ENCODE data around the gene SYMPK. TPM values are rescaled to one million over a fixed set of nuclear protein-coding genes. Genes with fewer than 3 reads are reported as not detected.

The SYMPK gene
- total RNA-seq, 2 experiments from 2014 or later = 96.9 to 97.4 TPM

- H3K4me1 Mint-ChIP-seq (ENCODE audit: low read depth) = peaks cover 24% of the 10 kb centered on the region
- peaks cover 9% of the 10 kb centered on the region for H3K27me3 Mint-ChIP-seq (ENCODE audit: low read depth)
- H3K4me3 Mint-ChIP-seq = peak overlapping the region; percentile 93
- peak; percentile 40 for DNase-seq
- H3K36me3 Mint-ChIP-seq (ENCODE audit: low read depth) = peaks cover 44% of the 10 kb centered on the region
- CTCF ChIA-PET = interaction anchor here (0.6 to 2.7 kb wide), 3 partner anchors 12 to 26 kb away, joined by 3 to 9 read pairs (median 5); partner anchors contain the start of gene SIX5
- intact Hi-C loops (cut with micrococcal nuclease) = loop anchor here (5.0 to 10.0 kb wide), 3 partner anchors 99 to 286 kb away; partner anchors contain the start of genes OPA3, QPCTL, SNRPD2 and VASP
- H3K9me3 Mint-ChIP-seq = no peaks in the 10 kb centered on the region
- no peak overlapping the region for H3K27ac Mint-ChIP-seq
Observed at GRCh38 chr19:45790942-45791341, 72.0 kb downstream of the SYMPK start.

GRCh38 chr19:45789035-45789786, 73.7 kb downstream of the SYMPK start:
- H3K36me3 Mint-ChIP-seq (ENCODE audit: low read depth) = peaks cover 44% of the 10 kb centered on the region
- no peak overlapping the region for H3K27ac Mint-ChIP-seq
- intact Hi-C loops (cut with micrococcal nuclease) = no loop called here
- peaks cover 24% of the 10 kb centered on the region for H3K4me1 Mint-ChIP-seq (ENCODE audit: low read depth)
- no peak for DNase-seq
- CTCF ChIA-PET = interaction anchor here (1.3 kb wide), 1 partner anchor 10 kb away, joined by 4 read pairs; no protein-coding TSS in a partner anchor
- no peaks in the 10 kb centered on the region for H3K27me3 Mint-ChIP-seq (ENCODE audit: low read depth)
- no peaks in the 10 kb centered on the region for H3K9me3 Mint-ChIP-seq
- H3K4me3 Mint-ChIP-seq = no peak overlapping the region

- CTCF ChIA-PET = no interaction called here
- intact Hi-C loops (cut with micrococcal nuclease) = no loop called here
- Mint-ChIP-seq H3K27ac (no peak overlapping the region), H3K27me3 (ENCODE audit: low read depth) (no peaks in the 10 kb centered on the region), H3K4me3 (no peak overlapping the region), H3K9me3 (no peaks in the 10 kb centered on the region), H3K36me3 (ENCODE audit: low read depth) (peaks cover 41% of the 10 kb centered on the region), H3K4me1 (ENCODE audit: low read depth) (peaks cover 9% of the 10 kb centered on the region)
- DNase-seq = no peak
Observed at GRCh38 chr19:45786533-45786894, 76.4 kb downstream of the SYMPK start.

DNA sequence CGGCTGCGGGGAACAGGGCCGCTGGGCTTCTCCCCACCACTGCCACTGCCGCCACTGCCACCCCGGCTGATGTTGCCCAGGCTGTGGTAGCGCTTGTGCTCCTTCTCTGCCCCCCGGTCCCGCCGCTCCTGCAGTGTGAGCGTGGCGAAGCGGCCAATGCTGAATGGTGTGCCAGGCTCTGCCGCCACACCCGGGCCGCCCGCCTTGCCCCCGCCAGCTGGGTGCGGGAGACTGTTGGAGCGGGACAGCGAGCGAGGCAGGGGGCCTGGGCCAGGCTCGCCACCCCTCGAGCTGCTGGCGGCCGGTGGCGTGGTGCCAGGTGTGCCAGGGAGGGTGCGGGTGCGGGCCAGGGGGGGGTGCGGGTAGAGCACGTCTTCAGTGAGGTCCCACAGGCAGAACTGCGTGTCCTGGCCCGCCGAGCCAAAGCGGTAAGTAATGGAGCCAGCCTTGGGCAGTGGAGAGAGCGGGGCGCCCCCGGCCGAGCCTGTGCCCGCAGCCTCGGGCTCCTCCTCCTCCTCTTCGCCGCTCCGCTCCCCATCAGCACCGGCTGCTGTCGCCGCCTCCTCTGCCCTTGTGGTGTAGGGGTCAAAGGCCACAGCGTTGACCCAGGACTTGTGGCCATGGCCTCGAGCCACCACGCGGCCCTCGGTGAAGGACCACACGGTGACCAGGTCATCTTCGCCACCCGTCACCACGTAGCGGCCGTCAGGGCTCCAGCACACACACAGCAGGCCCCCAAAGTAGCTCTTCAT, 77.0 kb downstream of the SYMPK start:
- CTCF ChIA-PET = no interaction called here
- peaks cover 40% of the 10 kb centered on the region for H3K36me3 Mint-ChIP-seq (ENCODE audit: low read depth)
- H3K27me3 Mint-ChIP-seq (ENCODE audit: low read depth) = peaks cover 2% of the 10 kb centered on the region
- no peak for DNase-seq
- no peak overlapping the region for H3K4me3 Mint-ChIP-seq
- peaks cover 3% of the 10 kb centered on the region for H3K4me1 Mint-ChIP-seq (ENCODE audit: low read depth)
- H3K9me3 Mint-ChIP-seq = no peaks in the 10 kb centered on the region
- no peak overlapping the region for H3K27ac Mint-ChIP-seq
- intact Hi-C loops (cut with micrococcal nuclease) = no loop called here

DNA sequence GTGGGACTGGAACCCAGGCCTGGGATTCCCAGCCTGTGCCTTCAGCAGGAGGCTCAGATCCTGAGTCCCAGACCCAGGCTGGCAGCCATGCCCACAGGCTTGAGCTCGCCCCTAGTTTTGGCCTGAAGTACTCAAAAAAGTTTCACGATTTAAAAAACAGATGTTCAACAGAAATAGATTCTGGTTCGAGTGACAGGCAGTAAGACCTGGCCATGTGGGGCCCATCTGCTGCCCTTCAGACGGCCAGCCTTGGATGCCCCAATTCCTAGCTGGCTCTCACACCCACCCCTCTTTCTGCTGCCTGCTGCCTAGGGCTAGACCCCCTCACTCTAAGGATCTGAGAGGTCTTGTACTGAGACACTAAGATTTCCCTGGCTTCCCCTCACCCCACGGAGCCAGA, 77.8 kb downstream of the SYMPK start:
- DNase-seq = no peak
- intact Hi-C loops (cut with micrococcal nuclease) = no loop called here
- Mint-ChIP-seq H3K9me3 (no peaks in the 10 kb centered on the region), H3K27ac (peak overlapping the region; percentile 41), H3K27me3 (ENCODE audit: low read depth) (peaks cover 10% of the 10 kb centered on the region), H3K4me1 (ENCODE audit: low read depth) (no peaks in the 10 kb centered on the region), H3K36me3 (ENCODE audit: low read depth) (peaks cover 36% of the 10 kb centered on the region), H3K4me3 (no peak overlapping the region)
- CTCF ChIA-PET = no interaction called here

DNA sequence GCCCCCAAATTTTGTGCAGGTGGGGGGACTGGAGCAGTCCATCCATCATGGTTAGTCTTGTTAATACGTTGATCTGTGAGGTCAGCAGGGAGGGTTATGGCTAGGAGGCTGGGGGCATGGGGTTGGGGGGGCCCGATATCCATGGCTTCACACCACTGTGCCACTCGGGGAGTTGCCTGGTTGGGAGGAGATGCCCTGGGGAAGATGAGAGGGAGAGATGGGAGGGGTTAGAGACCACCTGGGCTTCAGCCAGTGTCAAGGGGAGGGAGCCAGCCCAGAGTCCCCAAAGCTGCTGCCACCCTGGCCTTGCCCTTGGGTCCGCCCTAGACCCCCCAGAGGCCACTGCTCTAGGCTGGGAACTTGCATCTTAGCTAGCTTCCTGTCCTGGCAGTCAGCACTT, 78.9 kb downstream of the SYMPK start:
- H3K36me3 Mint-ChIP-seq (ENCODE audit: low read depth) = peaks cover 27% of the 10 kb centered on the region
- DNase-seq = no peak
- H3K27me3 Mint-ChIP-seq (ENCODE audit: low read depth) = peaks cover 20% of the 10 kb centered on the region
- peaks cover 4% of the 10 kb centered on the region for H3K4me1 Mint-ChIP-seq (ENCODE audit: low read depth)
- CTCF ChIA-PET = interaction anchor here (0.8 kb wide), 1 partner anchor 14 kb away, joined by 3 read pairs; the partner anchor contains the start of gene SIX5
- intact Hi-C loops (cut with micrococcal nuclease) = no loop called here
- no peaks in the 10 kb centered on the region for H3K9me3 Mint-ChIP-seq
- H3K27ac Mint-ChIP-seq = no peak overlapping the region
- H3K4me3 Mint-ChIP-seq = no peak overlapping the region

- CTCF ChIA-PET = interaction anchor here (1.1 to 1.5 kb wide), 3 partner anchors 13 to 35 kb away, joined by 3 read pairs; no protein-coding TSS in a partner anchor
- H3K36me3 Mint-ChIP-seq (ENCODE audit: low read depth) = peaks cover 17% of the 10 kb centered on the region
- H3K4me1 Mint-ChIP-seq (ENCODE audit: low read depth) = peaks cover 13% of the 10 kb centered on the region
- DNase-seq = no peak
- H3K9me3 Mint-ChIP-seq = no peaks in the 10 kb centered on the region
- no peak overlapping the region for H3K4me3 Mint-ChIP-seq
- H3K27ac Mint-ChIP-seq = no peak overlapping the region
- H3K27me3 Mint-ChIP-seq (ENCODE audit: low read depth) = peaks cover 23% of the 10 kb centered on the region
- intact Hi-C loops (cut with micrococcal nuclease) = no loop called here
Observed at GRCh38 chr19:45782820-45783785, 79.8 kb downstream of the SYMPK start.

- peaks cover 13% of the 10 kb centered on the region for H3K4me1 Mint-ChIP-seq (ENCODE audit: low read depth)
- no peaks in the 10 kb centered on the region for H3K9me3 Mint-ChIP-seq
- CTCF ChIA-PET = interaction anchor here (1.1 to 1.5 kb wide), 3 partner anchors 12 to 35 kb away, joined by 3 read pairs; no protein-coding TSS in a partner anchor
- H3K36me3 Mint-ChIP-seq (ENCODE audit: low read depth) = peaks cover 13% of the 10 kb centered on the region
- no peak for DNase-seq
- no peak within 1 kb of the TSS for H3K4me3 Mint-ChIP-seq
- peaks cover 26% of the 10 kb centered on the region for H3K27me3 Mint-ChIP-seq (ENCODE audit: low read depth)
- intact Hi-C loops (cut with micrococcal nuclease) = no loop called here
- H3K27ac Mint-ChIP-seq = no peak within 1 kb of the TSS
Observed at GRCh38 chr19:45782162-45782691, 80.7 kb downstream of the SYMPK start, which contains the start of gene DMPK. TSS of gene DMPK (minus strand) at chr19:45782490. CDS start at chr19:45782352, 138 bp downstream.

DNA sequence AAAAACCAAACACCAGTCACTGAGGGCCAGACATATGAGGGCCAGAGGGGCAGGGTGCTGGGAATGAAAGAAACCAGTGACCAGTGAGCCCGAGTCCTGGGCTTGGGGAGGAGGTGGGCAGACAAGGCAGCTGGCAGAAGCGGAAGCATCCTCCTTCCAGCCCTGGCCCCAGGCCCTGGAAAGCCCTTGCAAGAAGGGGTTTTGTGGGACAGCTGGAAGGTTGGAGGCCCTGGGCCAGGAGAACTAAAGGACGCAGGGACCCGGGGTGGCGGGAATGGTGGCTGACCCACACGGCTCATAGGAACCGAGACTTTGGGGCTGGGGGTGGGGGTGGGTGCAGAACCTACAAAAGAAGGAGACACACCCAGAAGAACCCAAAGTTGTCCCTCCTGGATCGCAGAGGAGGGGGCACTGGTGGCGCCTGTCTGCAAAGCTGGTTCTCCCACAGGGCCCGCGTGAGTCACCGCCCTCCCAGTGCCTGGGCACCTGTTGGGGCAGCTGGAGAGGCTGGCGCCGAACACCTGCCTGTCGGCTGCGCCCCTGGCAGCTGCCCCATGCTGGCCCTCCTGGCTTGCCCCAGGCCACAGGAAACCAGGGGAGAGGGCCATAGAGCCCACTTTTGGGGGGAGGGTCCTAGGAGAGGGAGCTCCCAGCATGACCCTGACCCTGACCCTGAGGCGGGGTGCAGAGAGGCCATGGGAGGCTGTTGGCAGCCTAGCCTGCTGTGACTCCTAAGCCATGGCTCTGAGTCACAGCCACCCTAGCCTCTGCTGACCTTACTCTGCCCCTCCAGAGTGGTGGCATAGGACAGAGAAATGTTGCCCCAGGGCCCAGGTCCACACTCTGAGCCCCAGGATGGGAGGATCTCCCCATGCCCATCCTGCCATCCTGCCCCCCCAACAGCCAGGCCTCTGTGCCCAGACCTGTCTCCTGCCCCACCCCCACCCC, 81.5 kb downstream of the SYMPK start:
- Mint-ChIP-seq H3K4me1 (ENCODE audit: low read depth) (peaks cover 13% of the 10 kb centered on the region), H3K9me3 (no peaks in the 10 kb centered on the region), H3K4me3 (no peak overlapping the region), H3K36me3 (ENCODE audit: low read depth) (peaks cover 9% of the 10 kb centered on the region), H3K27ac (no peak overlapping the region), H3K27me3 (ENCODE audit: low read depth) (peaks cover 29% of the 10 kb centered on the region)
- CTCF ChIA-PET = interaction anchor here (1.5 kb wide), 1 partner anchor 11 kb away, joined by 3 read pairs; no protein-coding TSS in a partner anchor
- no peak for DNase-seq
- intact Hi-C loops (cut with micrococcal nuclease) = no loop called here

- Mint-ChIP-seq H3K4me3 (no peak overlapping the region), H3K4me1 (ENCODE audit: low read depth) (peaks cover 13% of the 10 kb centered on the region), H3K36me3 (ENCODE audit: low read depth) (peaks cover 6% of the 10 kb centered on the region), H3K27me3 (ENCODE audit: low read depth) (peaks cover 29% of the 10 kb centered on the region), H3K27ac (no peak overlapping the region), H3K9me3 (no peaks in the 10 kb centered on the region)
- DNase-seq = no peak
- intact Hi-C loops (cut with micrococcal nuclease) = no loop called here
- CTCF ChIA-PET = no interaction called here
Observed at GRCh38 chr19:45780448-45781213, 82.3 kb downstream of the SYMPK start.

Data from activated naive CD4-positive, alpha-beta T cell treated with anti-CD3 and anti-CD28 coated beads for 36 hours (primary cell).